Measurements from ENCODE around the gene MSRB2.
A peak's percentile ranks its signal among the peaks of the same experiment; 100 is the strongest.
"Not testable (repeated sequence)": the region's sequence is repeated elsewhere in the genome, so short reads cannot be mapped to it uniquely, and the experiment has no call there.

Gene MSRB2

GRCh38 chr10:23060918-23061317 lies 34.5 kb upstream of the MSRB2 start:
- no peak overlapping the region for H2AFZ ChIP-seq (ENCODE audit: low read length, unreplicated experiment)
- no peaks in the 10 kb centered on the region for H3K79me2 ChIP-seq (ENCODE audit: control insufficient read depth, insufficient read depth, low read length, unreplicated experiment)
- H3K27ac ChIP-seq (ENCODE audit: low read depth, low read length) = no peak overlapping the region
- H3K4me3 ChIP-seq (ENCODE audit: low read depth, low read length) = no peak overlapping the region
- no peaks in the 10 kb centered on the region for H3K36me3 ChIP-seq (ENCODE audit: insufficient read depth, low read length)
- peaks cover 42% of the 10 kb centered on the region for H3K27me3 ChIP-seq (ENCODE audit: insufficient read depth, low read length)
- H3K4me1 ChIP-seq (ENCODE audit: control insufficient read depth, insufficient read depth, low read length, unreplicated experiment) = peaks cover 3% of the 10 kb centered on the region

DNA sequence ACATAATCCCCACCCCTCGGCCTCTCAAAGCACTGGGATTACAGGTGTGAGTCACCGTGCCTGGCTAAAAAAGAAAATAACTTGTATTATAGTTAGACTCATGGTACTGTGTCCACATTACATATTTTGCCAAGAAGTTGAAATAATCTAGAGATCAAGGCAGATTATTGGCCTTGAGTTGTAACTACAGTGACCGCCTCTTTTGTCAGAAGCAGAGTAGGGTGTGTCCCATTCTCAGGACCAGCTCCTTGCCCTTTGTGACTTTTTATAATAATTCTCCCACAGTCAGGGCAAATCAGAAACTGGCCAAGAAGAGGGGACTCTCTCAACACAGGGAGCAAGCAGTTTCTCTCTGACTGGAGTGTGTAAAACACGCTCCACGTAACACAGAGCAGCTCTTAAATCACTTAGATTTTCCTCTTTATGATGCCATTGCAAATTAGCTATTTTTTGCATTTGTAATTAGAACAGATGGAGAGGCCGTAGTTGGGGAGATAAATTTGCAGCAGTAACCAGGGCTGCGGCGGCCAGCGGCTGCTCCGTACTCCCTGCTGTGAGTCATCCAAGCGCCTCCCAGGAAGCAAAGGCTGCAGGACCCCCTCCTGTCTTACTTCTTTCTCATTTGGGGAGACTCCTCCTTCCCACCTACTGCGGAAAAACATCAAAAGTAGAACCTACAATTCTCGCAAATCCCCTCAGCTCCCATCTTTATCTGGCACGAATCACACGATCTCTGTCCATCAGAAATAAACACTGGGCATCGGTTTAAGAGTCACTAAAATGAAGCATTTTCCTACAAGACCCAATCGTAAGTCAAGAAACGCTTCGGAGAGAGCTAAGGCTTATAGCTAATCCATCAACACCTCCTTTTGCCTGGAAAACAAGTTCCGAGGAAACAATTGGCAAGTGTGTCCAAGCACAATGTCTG lies 32.1 kb upstream of the MSRB2 start:
- peaks cover 5% of the 10 kb centered on the region for H3K4me1 ChIP-seq (ENCODE audit: control insufficient read depth, insufficient read depth, low read length, unreplicated experiment)
- H3K79me2 ChIP-seq (ENCODE audit: control insufficient read depth, insufficient read depth, low read length, unreplicated experiment) = no peaks in the 10 kb centered on the region
- H3K27ac ChIP-seq (ENCODE audit: low read depth, low read length) = no peak overlapping the region
- H2AFZ ChIP-seq (ENCODE audit: low read length, unreplicated experiment) = no peak overlapping the region
- peaks cover 23% of the 10 kb centered on the region for H3K27me3 ChIP-seq (ENCODE audit: insufficient read depth, low read length)
- peak overlapping the region; percentile 29; the same call in 1 of the 2 replicates for H3K4me3 ChIP-seq (ENCODE audit: low read depth, low read length)
- no peaks in the 10 kb centered on the region for H3K36me3 ChIP-seq (ENCODE audit: insufficient read depth, low read length)

GRCh38 chr10:23063973-23064812 lies 31.2 kb upstream of the MSRB2 start:
- Histone ChIP-seq H3K27me3 (ENCODE audit: insufficient read depth, low read length) (peaks cover 14% of the 10 kb centered on the region), H3K4me3 (ENCODE audit: low read depth, low read length) (no peak overlapping the region), H3K36me3 (ENCODE audit: insufficient read depth, low read length) (no peaks in the 10 kb centered on the region), H2AFZ (ENCODE audit: low read length, unreplicated experiment) (no peak overlapping the region), H3K27ac (ENCODE audit: low read depth, low read length) (no peak overlapping the region), H3K4me1 (ENCODE audit: control insufficient read depth, insufficient read depth, low read length, unreplicated experiment) (peaks cover 5% of the 10 kb centered on the region), H3K79me2 (ENCODE audit: control insufficient read depth, insufficient read depth, low read length, unreplicated experiment) (no peaks in the 10 kb centered on the region)

GRCh38 chr10:23064813-23065114 lies 30.6 kb upstream of the MSRB2 start:
- peaks cover 11% of the 10 kb centered on the region; the same call in 1 of the 2 replicates for H3K27me3 ChIP-seq (ENCODE audit: insufficient read depth, low read length)
- not testable (repeated sequence) for H3K4me1 ChIP-seq (ENCODE audit: control insufficient read depth, insufficient read depth, low read length, unreplicated experiment); H3K27ac ChIP-seq (ENCODE audit: low read depth, low read length); H3K4me3 ChIP-seq (ENCODE audit: low read depth, low read length); H3K79me2 ChIP-seq (ENCODE audit: control insufficient read depth, insufficient read depth, low read length, unreplicated experiment); H3K36me3 ChIP-seq (ENCODE audit: insufficient read depth, low read length); H2AFZ ChIP-seq (ENCODE audit: low read length, unreplicated experiment)

- H3K4me3 ChIP-seq (ENCODE audit: low read depth, low read length) = no peak overlapping the region
- peak overlapping the region; percentile 31 for H2AFZ ChIP-seq (ENCODE audit: low read length, unreplicated experiment)
- no peak overlapping the region for H3K27ac ChIP-seq (ENCODE audit: low read depth, low read length)
- H3K4me1 ChIP-seq (ENCODE audit: control insufficient read depth, insufficient read depth, low read length, unreplicated experiment) = peaks cover 5% of the 10 kb centered on the region
- H3K79me2 ChIP-seq (ENCODE audit: control insufficient read depth, insufficient read depth, low read length, unreplicated experiment) = no peaks in the 10 kb centered on the region
- H3K27me3 ChIP-seq (ENCODE audit: insufficient read depth, low read length) = peaks cover 9% of the 10 kb centered on the region; the same call in 1 of the 2 replicates
- H3K36me3 ChIP-seq (ENCODE audit: insufficient read depth, low read length) = no peaks in the 10 kb centered on the region
Observed at GRCh38 chr10:23065181-23065948, 30.0 kb upstream of the MSRB2 start.

DNA sequence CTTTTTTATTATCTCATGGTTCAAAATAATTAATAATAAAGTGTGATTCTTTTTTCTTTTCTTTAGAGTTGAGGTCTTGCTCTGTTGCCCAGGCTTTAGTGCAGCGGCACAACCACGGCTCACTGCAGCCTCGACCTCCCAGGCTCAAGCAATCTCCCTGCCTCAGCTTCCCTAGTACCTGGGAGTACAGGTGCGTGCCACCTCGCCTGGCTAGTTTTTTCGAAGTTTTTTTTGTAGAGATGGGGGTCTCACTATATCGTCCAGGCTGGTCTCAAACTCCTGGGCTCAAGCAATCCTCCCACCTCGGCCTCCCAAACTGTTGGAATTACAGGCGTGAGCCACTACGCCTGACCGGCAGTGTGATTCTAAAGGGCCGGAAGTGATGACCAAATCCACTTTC lies 28.0 kb upstream of the MSRB2 start:
- H2AFZ ChIP-seq (ENCODE audit: low read length, unreplicated experiment) = no peak overlapping the region
- H3K79me2 ChIP-seq (ENCODE audit: control insufficient read depth, insufficient read depth, low read length, unreplicated experiment) = no peaks in the 10 kb centered on the region
- H3K27me3 ChIP-seq (ENCODE audit: insufficient read depth, low read length) = no peaks in the 10 kb centered on the region
- H3K27ac ChIP-seq (ENCODE audit: low read depth, low read length) = no peak overlapping the region
- peaks cover 5% of the 10 kb centered on the region for H3K4me1 ChIP-seq (ENCODE audit: control insufficient read depth, insufficient read depth, low read length, unreplicated experiment)
- no peaks in the 10 kb centered on the region for H3K36me3 ChIP-seq (ENCODE audit: insufficient read depth, low read length)
- no peak overlapping the region for H3K4me3 ChIP-seq (ENCODE audit: low read depth, low read length)

DNA sequence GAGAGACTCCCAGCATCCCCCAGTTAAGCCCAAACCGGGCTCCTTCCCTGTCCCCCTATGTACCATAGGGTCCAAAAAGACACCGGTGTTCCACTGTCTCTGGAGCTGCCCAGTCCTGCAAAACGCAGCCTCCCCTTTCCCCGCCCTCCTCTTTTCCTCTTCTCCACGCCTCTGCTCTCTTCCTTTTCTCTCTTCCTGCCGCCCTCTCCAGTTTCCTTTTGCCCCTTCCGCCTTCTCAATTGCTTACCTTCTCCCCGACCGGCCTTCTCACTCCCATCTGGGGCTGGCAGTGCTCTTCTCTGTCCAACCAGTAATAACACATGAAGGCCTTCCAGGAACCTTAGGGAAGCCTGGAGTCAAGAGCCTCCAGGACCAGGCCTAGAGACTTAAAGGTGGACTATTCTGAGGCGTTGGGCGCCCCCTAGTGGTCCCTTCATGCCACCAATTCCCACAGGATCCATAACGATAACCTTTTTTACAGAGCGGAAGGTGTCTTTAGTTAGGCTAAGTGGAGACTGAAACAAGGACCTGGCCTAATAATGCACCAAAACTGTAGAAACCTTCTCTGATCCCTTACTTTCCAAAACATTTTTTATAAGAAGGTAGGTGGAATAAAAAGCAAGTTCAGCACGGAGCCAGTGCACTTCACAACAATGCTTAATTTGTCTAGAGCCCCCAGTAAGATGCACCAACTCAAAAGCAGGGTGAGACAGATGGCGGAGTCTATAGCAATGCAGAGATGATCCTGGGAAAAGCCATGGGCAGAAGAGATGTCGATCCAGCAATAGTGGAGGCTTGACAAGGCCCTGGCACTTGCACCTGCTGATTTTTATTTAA lies 27.2 kb upstream of the MSRB2 start:
- H3K4me3 ChIP-seq (ENCODE audit: low read depth, low read length) = no peak overlapping the region

DNA sequence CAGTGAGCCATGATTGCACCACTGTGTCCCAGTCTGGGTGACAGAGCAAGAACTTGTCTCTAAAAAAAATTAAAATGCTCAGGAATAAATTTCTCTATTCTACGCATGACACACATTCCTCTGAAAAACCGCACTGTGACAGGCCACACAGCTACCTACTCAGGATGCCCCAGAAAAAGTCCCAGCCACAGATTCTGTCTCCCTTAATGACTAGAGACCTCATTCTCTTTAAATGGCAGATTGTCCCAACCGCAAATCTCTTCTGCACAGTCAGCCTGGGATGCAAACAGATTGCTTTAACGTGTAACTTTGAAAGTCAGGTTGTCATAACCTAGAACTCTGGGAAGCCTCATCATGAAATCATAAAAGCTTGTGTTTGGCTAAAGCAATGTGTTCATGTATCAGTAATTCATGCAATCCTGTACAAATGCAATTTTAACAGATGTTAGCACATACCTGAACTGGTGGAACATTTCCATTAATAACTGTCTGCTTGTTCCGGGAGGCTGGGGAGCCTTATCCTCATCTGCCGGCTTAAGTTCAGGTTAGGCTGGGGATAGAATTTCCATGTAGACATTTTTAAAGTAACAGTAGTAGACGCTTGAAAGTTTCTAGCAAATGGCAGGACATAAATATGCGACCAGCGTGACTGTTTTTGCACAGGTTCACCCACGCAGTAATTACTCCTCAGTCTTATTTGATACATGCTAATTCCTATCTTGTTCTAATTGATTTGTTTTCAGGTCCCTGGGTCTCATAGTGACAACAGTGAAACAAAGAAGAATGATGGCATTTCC lies 26.2 kb upstream of the MSRB2 start:
- H3K36me3 ChIP-seq (ENCODE audit: insufficient read depth, low read length) = no peaks in the 10 kb centered on the region
- no peak overlapping the region for H3K4me3 ChIP-seq (ENCODE audit: low read depth, low read length)
- H3K27me3 ChIP-seq (ENCODE audit: insufficient read depth, low read length) = no peaks in the 10 kb centered on the region
- no peaks in the 10 kb centered on the region for H3K79me2 ChIP-seq (ENCODE audit: control insufficient read depth, insufficient read depth, low read length, unreplicated experiment)
- no peak overlapping the region for H2AFZ ChIP-seq (ENCODE audit: low read length, unreplicated experiment)
- H3K27ac ChIP-seq (ENCODE audit: low read depth, low read length) = no peak overlapping the region
- H3K4me1 ChIP-seq (ENCODE audit: control insufficient read depth, insufficient read depth, low read length, unreplicated experiment) = peaks cover 5% of the 10 kb centered on the region

More for the DNA sequence above, 27.2 kb upstream of the MSRB2 start:
- Histone ChIP-seq H3K79me2 (ENCODE audit: control insufficient read depth, insufficient read depth, low read length, unreplicated experiment) (no peaks in the 10 kb centered on the region), H3K4me1 (ENCODE audit: control insufficient read depth, insufficient read depth, low read length, unreplicated experiment) (peaks cover 5% of the 10 kb centered on the region), H2AFZ (ENCODE audit: low read length, unreplicated experiment) (no peak overlapping the region), H3K27ac (ENCODE audit: low read depth, low read length) (no peak overlapping the region), H3K27me3 (ENCODE audit: insufficient read depth, low read length) (no peaks in the 10 kb centered on the region), H3K36me3 (ENCODE audit: insufficient read depth, low read length) (no peaks in the 10 kb centered on the region)

GRCh38 chr10:23070092-23070912 lies 25.1 kb upstream of the MSRB2 start:
- not testable (repeated sequence) for H3K36me3 ChIP-seq (ENCODE audit: insufficient read depth, low read length); H3K27me3 ChIP-seq (ENCODE audit: insufficient read depth, low read length); H3K79me2 ChIP-seq (ENCODE audit: control insufficient read depth, insufficient read depth, low read length, unreplicated experiment); H3K27ac ChIP-seq (ENCODE audit: low read depth, low read length); H2AFZ ChIP-seq (ENCODE audit: low read length, unreplicated experiment); H3K4me1 ChIP-seq (ENCODE audit: control insufficient read depth, insufficient read depth, low read length, unreplicated experiment); H3K4me3 ChIP-seq (ENCODE audit: low read depth, low read length)

Measured in ACC112 (cell line).